PC-9 (cell line): ENCODE measurements around the gene CHD5.

Experiments
- CTCF ChIP-seq: fragments of 200-600 bp; sonication (generic); conservative IDR thresholded peaks from 2 replicates; pipeline ENCODE4 v1.6.1; 2017; ENCODE audit warnings: mixed run types, antibody characterized with exemption, mild to moderate bottlenecking, moderate library complexity
- EZH2 ChIP-seq: fragments of 200-600 bp; sonication (generic); IDR thresholded peaks from 2 replicates; pipeline ENCODE4 v1.8.0; 2017; ENCODE audit warnings: antibody characterized with exemption, low read depth

- no peak for TF ChIP-seq CTCF
- no peak for TF ChIP-seq EZH2
These were observed 41.2 kb upstream of the CHD5 start for GRCh38 chr1:6221210-6221784.
